AG04449 (cell line): ENCODE results near the gene GPR146.

Experiments used
- CTCF ChIA-PET: fragments of 350-600 bp; formaldehyde crosslinking; extraction: SDS; loops from one replicate; lab custom pipeline; 2021; ENCODE audit warnings: antibody characterized with exemption; lab: Yijun Ruan, JAX
- POLR2A ChIA-PET: fragments of 400-600, 350-600 bp; formaldehyde crosslinking; extraction: SDS; loops from one replicate; lab custom pipeline; 2020; ENCODE audit warnings: antibody characterized with exemption, inconsistent platforms; lab: Yijun Ruan, JAX
- DNase-seq: peaks from one replicate; pipeline ENCODE4 v3.0.0-alpha.2; 2010; ENCODE audit warnings: low read depth, low spot score
- H3K4me3 ChIP-seq: 2 replicates; pipeline ENCODE4 v1.5.1; 2011; ENCODE audit warnings: low read depth, mild to moderate bottlenecking, control low read depth, low read length
- CTCF ChIP-seq: IDR thresholded peaks from one replicate; pipeline ENCODE4 v1.5.1; 2011; ENCODE audit warnings: mild to moderate bottlenecking, moderate library complexity, low read length, control low read depth, inconsistent platforms; ENCODE audit not compliant: insufficient read depth; ENCODE audit errors: missing control alignments

The GPR146 gene

GRCh38 chr7:1076184-1077072 is 32.1 kb downstream of the GPR146 start:
- H3K4me3 ChIP-seq: no peak overlapping the region
- no peak for TF ChIP-seq CTCF
- ChIA-PET CTCF (interaction anchor here (1.0 to 8.8 kb wide), 4 partner anchors 11 to 82 kb away, joined by 3 to 85 read pairs (median 52); partner anchors contain the start of gene GPER1), POLR2A (no interaction called here)
- no peak for DNase-seq

DNA sequence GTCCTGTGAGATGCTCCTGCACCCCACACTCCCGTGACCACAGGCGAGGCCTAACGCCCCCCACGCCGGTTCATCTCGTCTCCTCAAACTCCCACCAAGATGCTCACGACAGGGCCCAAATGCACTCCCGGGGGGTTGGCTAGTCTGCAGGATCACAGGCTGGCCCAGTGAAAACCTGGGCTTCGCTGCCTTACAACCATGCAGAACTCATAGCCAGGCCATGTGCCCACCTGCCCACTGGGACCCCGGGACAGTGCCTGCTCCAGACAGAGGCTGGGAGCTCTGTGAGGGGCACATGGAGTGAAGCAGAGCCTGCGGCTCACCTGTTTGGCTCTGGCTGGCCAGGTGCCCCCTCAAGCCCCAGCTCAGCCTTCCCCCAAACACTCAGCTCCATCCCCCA is 34.2 kb downstream of the GPR146 start:
- no peak for DNase-seq
- H3K4me3 ChIP-seq: no peak overlapping the region
- POLR2A ChIA-PET: no interaction called here
- no peak for TF ChIP-seq CTCF
- CTCF ChIA-PET: interaction anchor here (0.6 to 8.8 kb wide), 4 partner anchors 8 to 84 kb away, joined by 3 to 85 read pairs (median 52); partner anchors contain the start of gene GPER1

DNA sequence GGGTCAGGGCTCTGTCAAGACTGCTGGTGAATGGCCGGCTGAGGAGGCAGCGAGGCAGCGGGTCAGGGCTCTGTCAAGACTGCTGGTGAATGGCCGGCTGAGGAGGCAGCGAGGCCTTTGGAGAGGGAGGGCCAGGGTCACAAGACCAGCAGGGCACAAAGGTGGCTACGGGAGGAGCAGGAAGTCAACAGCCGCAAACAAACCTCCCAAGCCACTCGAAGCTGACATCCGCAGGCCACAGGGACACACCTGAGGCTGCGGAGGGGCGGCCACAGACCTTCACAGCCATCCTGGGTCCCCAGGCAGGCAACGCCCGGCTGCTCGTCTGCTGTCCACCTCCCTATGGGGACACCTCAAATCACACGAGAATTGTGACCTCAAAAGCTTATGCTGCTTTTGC is 34.6 kb downstream of the GPR146 start:
- no peak for TF ChIP-seq CTCF
- POLR2A ChIA-PET: no interaction called here
- CTCF ChIA-PET: interaction anchor here (1.3 to 8.8 kb wide), 4 partner anchors 8 to 98 kb away, joined by 5 to 85 read pairs (median 52); partner anchors contain the start of gene GPER1
- no peak for DNase-seq
- no peak overlapping the region for H3K4me3 ChIP-seq

DNA sequence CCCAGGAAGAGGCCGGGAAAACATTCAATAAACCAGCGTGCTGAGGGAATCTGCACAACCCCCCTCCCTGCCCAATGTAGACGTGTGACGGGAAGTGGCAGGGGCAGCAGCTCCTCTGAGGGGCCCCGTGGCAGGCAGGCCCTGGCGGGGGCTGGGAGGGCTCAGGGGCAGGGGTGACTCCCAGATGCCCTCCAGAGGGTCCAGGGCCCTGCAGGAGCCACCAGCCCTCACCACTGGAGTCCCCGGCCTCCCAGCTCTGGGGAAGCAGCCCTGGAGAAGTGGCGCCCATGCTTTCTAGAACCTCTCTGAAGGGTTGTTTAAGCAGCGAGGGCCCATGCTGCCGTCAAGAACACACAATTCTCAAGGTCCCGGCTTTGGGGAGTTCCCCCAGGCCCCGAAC is 35.2 kb downstream of the GPR146 start:
- POLR2A ChIA-PET: no interaction called here
- CTCF ChIA-PET: interaction anchor here (1.3 to 8.8 kb wide), 4 partner anchors 7 to 98 kb away, joined by 5 to 85 read pairs (median 52); partner anchors contain the start of gene GPER1
- H3K4me3 ChIP-seq: no peak overlapping the region
- TF ChIP-seq CTCF: no peak
- no peak for DNase-seq

DNA sequence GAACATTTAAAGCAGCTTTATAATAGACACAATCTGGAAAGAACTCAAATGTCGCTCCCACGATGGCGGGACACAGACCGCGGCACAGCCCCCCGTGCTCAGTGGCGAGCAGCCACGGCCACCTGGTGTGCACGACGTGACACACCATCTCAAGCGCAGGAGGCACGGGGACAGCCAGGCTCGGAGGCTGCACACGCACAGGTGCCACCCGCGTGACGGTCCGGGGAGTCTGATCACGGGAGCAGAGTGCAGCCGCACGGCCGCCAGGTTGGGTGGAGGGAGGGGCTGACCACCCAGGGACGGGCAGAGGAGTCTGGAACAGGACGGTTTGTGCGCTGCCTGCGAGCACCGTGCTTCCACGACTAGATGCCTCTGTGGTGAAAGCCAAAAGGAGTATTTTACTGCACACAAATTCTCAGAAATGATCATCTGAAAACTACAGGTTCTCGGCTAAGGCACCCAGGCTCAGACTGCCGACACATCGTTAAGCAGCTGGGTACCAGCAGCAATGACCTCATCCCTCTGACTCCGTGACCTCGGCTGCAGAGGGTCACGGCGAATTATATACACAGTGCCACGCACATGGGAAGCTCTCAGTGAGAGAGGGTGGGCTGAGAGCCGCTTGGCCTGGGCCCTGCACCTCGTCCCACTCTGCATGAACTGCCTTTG is 36.0 kb downstream of the GPR146 start:
- ChIA-PET POLR2A (no interaction called here), CTCF (interaction anchor here (1.1 to 8.8 kb wide), 4 partner anchors 12 to 97 kb away, joined by 3 to 85 read pairs (median 26); no protein-coding TSS in a partner anchor)
- no peak overlapping the region for H3K4me3 ChIP-seq
- DNase-seq: no peak
- no peak for TF ChIP-seq CTCF

DNA sequence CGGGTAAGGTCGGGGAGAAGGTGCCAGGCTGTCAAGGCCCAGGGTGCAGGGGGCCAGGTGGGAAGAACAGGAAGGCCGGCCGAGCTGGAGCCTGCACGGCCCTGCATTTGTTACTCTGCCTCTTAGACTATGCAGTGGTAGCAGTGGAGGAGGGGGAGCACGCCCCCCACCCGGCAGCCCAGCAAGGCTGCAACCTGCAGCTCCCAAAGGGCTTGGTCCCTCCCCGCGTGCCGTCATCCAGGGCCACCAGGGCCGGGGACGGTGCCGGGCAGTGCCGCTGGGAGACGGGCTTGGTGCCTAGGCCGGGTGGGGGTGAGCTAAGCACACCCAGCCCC is 36.5 kb downstream of the GPR146 start:
- H3K4me3 ChIP-seq: no peak overlapping the region
- ChIA-PET CTCF (interaction anchor here (1.0 to 8.8 kb wide), 3 partner anchors 12 to 95 kb away, joined by 3 to 85 read pairs (median 3); no protein-coding TSS in a partner anchor), POLR2A (no interaction called here)
- TF ChIP-seq CTCF: no peak
- no peak for DNase-seq
